Spinal cord (tissue), 10 donors: ENCODE results near the gene GNA15. TPM values are rescaled to one million over a fixed set of nuclear protein-coding genes. Genes with fewer than 3 reads are reported as not detected.

ENCODE experiments used
- DNase-seq, 6 donors: peaks; one replicate each; pipeline versions ENCODE4 v3.0.0 to v3.0.0-alpha.2; 2013 to 2015; ENCODE audit warnings: low spot score in 6 of 6, low read depth in 4 of 6
- H3K27ac ChIP-seq: one replicate; pipeline ENCODE4 v1.5.1; 2013; ENCODE audit warnings: low read depth, low read length, control low read depth
- H3K27me3 ChIP-seq: one replicate; pipeline ENCODE4 v1.6.1; 2013; ENCODE audit warnings: low read length; ENCODE audit not compliant: control insufficient read depth, insufficient read depth
- H3K36me3 ChIP-seq: one replicate; pipeline ENCODE4 v1.6.1; 2013; ENCODE audit warnings: low read length; ENCODE audit not compliant: control insufficient read depth, insufficient read depth
- H3K4me1 ChIP-seq: one replicate; pipeline ENCODE4 v1.6.1; 2013; ENCODE audit warnings: low read length; ENCODE audit not compliant: control insufficient read depth, insufficient read depth
- H3K4me3 ChIP-seq: one replicate; pipeline ENCODE4 v1.5.1; 2013; ENCODE audit warnings: low read depth, low read length, control low read depth
- H3K9me3 ChIP-seq: one replicate; pipeline ENCODE4 v1.6.1; 2013; ENCODE audit warnings: low read length; ENCODE audit not compliant: control insufficient read depth, insufficient read depth
- WGBS: methylation state at CpG from one replicate; pipeline ENCODE4 v1.1.5; 2013; ENCODE audit warnings: missing lambda C conversion rate; ENCODE audit not compliant: insufficient coverage; 5-methylcytosine and 5-hydroxymethylcytosine counted together
- polyA plus RNA-seq, 2 donors: library from polyadenylated mRNA; unstranded; fragments of 120-200 nt; gene quantifications; one replicate each; pipeline ENCODE4 v1.2.1, GENCODE V29; 2013; ENCODE audit not compliant: insufficient read length in 2 of 2
- total RNA-seq, 2 donors: library from RNA; depleted of rRNA in 1 of 2; stranded (reverse); fragments of 120-200 nt in 1 of 2; fragments of >200 nt in 1 of 2; gene quantifications; one replicate each; pipeline versions ENCODE4 v1.2.3 to v1.2.4, GENCODE V29; 2013 to 2014
- donor health status: healthy.

Gene GNA15
- total and polyA plus RNA-seq, 4 donors = 2.1 to 3.6 (median 3.1) TPM

DNA sequence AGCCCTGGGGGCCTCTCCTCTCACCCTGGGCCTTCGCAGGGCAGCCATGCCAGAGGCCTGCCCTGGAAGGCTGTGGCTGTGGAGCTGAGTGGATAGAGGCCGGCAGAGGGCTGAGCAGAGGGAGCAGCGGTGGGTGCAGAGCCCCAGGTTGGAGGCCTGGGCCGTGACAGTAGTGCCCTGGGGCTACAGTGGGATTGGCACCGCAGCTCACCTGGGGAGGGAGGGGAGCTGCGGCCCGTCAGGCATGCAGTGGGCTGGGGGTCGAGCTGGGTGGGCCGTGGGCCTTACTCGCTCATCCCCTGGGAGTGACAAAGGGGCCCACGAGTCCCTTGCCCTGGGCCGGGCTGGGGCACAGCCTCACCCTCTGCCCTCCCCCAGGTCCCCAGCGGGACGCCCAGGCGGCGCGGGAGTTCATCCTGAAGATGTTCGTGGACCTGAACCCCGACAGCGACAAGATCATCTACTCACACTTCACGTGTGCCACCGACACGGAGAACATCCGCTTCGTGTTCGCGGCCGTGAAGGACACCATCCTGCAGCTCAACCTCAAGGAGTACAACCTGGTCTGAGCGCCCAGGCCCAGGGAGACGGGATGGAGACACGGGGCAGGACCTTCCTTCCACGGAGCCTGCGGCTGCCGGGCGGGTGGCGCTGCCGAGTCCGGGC lies 15.1 kb upstream of the GNA15 start:
- Histone ChIP-seq H3K9me3 (no peaks in the 10 kb centered on the region), H3K36me3 (peaks cover 84% of the 10 kb centered on the region), H3K27me3 (no peaks in the 10 kb centered on the region), H3K27ac (no peak overlapping the region), H3K4me1 (no peaks in the 10 kb centered on the region), H3K4me3 (no peak overlapping the region)
- no peak for DNase-seq
- WGBS = 92% methylated on average over 29 of the region's 38 CpGs

DNA sequence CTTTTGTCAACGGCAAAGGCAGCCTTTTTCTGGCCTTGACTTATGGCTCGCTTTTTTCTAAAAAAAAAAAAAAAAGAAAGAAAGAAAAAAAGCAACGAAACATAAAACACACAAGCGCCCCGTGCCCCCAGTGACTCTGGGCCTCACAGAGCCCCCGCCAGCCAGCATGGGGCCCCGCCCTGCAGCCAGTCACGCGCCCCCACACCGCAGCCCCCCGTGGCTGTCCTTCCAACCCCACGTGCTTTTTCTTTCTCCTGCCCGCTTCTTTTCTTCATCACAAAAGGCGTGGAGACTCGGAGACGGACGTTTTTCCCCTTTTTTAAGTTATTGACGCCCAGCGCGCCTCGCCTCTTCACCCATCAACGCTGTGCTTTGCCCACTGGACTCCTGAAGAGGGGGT lies 14.4 kb upstream of the GNA15 start:
- H3K27ac ChIP-seq = no peak overlapping the region
- 17% methylated on average over 2 of the region's 22 CpGs for WGBS
- no peak for DNase-seq
- H3K27me3 ChIP-seq = no peaks in the 10 kb centered on the region
- H3K4me3 ChIP-seq = no peak overlapping the region
- no peaks in the 10 kb centered on the region for H3K4me1 ChIP-seq
- H3K9me3 ChIP-seq = no peaks in the 10 kb centered on the region
- H3K36me3 ChIP-seq = peaks cover 78% of the 10 kb centered on the region

DNA sequence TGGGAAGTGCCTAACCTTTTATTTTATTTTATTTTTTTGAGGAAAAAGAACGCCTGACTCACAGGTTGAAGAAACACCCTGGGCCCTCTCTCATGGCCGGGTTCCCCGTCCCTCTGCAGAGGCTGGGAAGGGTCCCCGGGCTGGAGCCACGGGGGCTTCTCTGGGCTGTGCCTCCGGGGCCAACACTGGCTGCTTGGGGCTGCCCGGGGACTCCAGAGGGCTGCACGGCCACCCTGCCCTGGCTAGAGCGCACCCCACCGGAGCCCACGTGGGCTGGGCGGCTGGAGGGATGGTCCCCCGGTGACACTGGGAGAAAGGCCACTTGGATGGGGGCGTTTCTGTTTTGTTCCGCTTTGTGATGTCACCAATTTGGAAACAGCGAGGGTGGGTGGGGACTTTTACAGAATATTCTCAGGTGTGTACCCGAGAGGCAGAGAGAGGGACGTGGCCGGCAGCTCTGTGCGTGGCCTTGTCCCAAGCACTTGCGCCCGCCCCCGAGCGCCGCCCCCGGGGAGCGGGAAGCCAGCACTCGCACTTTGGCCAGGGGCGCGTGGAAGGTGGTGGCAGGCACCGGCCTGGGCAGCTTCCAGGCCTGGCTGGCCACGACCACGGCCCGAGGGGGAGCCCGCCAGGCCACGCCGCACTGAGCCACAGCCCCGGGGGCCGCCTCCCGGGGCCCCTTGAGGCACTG lies 13.9 kb upstream of the GNA15 start:
- peaks cover 72% of the 10 kb centered on the region for H3K36me3 ChIP-seq
- 89% methylated on average over 37 of the region's 40 CpGs for WGBS

GRCh38 chr19:3122512-3122870 lies 13.3 kb upstream of the GNA15 start:
- Histone ChIP-seq H3K27ac (no peak overlapping the region), H3K4me1 (no peaks in the 10 kb centered on the region), H3K36me3 (peaks cover 67% of the 10 kb centered on the region), H3K9me3 (no peaks in the 10 kb centered on the region), H3K27me3 (no peaks in the 10 kb centered on the region), H3K4me3 (no peak overlapping the region)
- DNase-seq = no peak
- WGBS = 90% methylated on average over 13 of the region's 22 CpGs

More for the DNA sequence above, 13.9 kb upstream of the GNA15 start:
- DNase-seq = no peak
- Histone ChIP-seq H3K4me3 (no peak overlapping the region), H3K9me3 (no peaks in the 10 kb centered on the region), H3K4me1 (no peaks in the 10 kb centered on the region), H3K27me3 (no peaks in the 10 kb centered on the region), H3K27ac (no peak overlapping the region)

DNA sequence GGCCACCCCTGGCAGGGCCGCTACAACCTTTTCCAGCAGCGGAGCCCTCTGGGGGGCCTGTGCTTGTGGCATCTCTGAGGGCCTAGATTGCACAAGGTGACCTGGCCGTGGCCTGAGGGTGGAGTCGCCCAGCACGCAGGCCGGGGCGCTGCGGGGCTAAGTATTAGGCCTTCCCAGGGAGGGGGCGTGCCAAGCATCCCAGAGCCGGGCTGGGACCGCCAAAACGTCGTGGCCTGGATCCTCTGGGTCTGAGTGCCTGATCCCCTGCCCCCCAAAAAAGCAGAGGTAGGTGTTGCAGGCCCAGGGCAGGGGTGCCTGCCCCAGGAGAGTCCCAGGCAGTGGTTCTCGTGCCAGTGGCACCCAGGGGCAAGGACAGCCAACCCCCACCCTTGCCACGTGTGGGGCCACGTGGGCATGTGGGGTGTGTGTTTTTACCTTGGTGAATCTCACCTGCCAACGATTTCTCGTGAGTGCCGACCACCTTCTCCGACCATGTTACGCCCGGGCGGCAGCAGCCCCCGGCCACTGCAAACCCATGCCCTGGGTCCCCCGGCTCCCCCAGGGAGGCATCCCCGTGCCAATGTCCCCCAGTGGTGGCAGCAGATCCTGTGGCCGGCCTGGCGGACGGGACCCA lies 12.6 kb upstream of the GNA15 start:
- Histone ChIP-seq H3K27me3 (no peaks in the 10 kb centered on the region), H3K9me3 (no peaks in the 10 kb centered on the region), H3K4me1 (no peaks in the 10 kb centered on the region), H3K36me3 (peaks cover 60% of the 10 kb centered on the region), H3K4me3 (no peak overlapping the region), H3K27ac (no peak overlapping the region)
- 91% methylated on average over 23 of the region's 29 CpGs for WGBS
- DNase-seq = no peak

- no peaks in the 10 kb centered on the region for H3K4me1 ChIP-seq
- H3K4me3 ChIP-seq = no peak overlapping the region
- 59% methylated on average over 4 of the region's 8 CpGs for WGBS
- peaks cover 52% of the 10 kb centered on the region for H3K36me3 ChIP-seq
- no peak overlapping the region for H3K27ac ChIP-seq
- no peaks in the 10 kb centered on the region for H3K9me3 ChIP-seq
- DNase-seq = no peak
- no peaks in the 10 kb centered on the region for H3K27me3 ChIP-seq
Measured at GRCh38 chr19:3123956-3124355, 11.9 kb upstream of the GNA15 start.

DNA sequence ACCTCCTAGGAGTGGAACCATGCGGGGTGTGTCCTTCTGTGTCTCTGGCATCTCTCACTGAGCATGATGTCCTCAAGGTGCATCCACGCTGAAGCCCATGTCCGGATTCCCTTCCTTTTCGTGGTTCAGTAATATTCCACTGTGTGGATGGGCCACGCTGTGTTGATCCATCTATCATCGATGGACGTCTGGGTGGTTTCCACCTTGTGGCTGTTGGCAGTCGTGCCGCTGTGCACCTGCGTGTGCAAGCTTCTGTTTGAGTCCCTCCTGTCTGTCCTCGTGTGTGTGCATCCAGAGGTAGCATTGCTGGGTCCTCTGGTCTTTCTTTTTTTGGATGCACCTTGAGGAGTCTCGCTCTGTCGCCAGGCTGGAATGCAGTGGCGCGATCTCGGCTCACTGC lies 11.2 kb upstream of the GNA15 start:
- WGBS = 86% methylated on average over 11 of the region's 16 CpGs
- Histone ChIP-seq H3K4me1 (no peaks in the 10 kb centered on the region), H3K9me3 (no peaks in the 10 kb centered on the region), H3K4me3 (no peak overlapping the region), H3K36me3 (peaks cover 45% of the 10 kb centered on the region), H3K27ac (no peak overlapping the region), H3K27me3 (no peaks in the 10 kb centered on the region)
- no peak for DNase-seq

- no peak overlapping the region for H3K4me3 ChIP-seq
- 18% methylated on average over 13 of the region's 14 CpGs for WGBS
- no peaks in the 10 kb centered on the region for H3K4me1 ChIP-seq
- no peak overlapping the region for H3K27ac ChIP-seq
- peak in 2 of 6 donors; percentile 8 to 21 for DNase-seq
- no peaks in the 10 kb centered on the region for H3K27me3 ChIP-seq
- peaks cover 34% of the 10 kb centered on the region for H3K36me3 ChIP-seq
- H3K9me3 ChIP-seq = no peaks in the 10 kb centered on the region
Measured at GRCh38 chr19:3125900-3126524, 9.8 kb upstream of the GNA15 start.

DNA sequence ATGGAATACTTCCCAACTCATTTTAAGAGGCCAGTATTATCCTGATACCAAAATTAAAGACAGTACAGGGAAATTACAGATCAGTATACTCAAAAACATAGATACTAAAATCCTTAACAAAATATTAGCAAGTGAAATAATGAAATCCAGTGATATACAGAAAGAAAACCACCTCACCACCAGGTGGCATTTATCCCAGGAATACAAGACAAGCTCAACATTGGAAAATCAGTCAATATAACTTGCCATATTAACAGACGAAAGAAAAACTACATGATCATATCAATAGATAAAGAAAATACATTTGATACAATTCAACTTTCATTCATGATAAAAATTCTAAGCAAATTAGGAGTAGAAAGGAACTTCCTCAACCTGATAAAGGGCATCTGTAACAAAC lies 6.7 kb upstream of the GNA15 start:
- no peaks in the 10 kb centered on the region for H3K27me3 ChIP-seq
- H3K4me1 ChIP-seq = peaks cover 10% of the 10 kb centered on the region
- peak in 1 of 6 donors; percentile 13 for DNase-seq
- no peaks in the 10 kb centered on the region for H3K9me3 ChIP-seq
- no peak overlapping the region for H3K4me3 ChIP-seq
- peaks cover 3% of the 10 kb centered on the region for H3K36me3 ChIP-seq
- no CpG with 5 or more reads among the region's 1 CpG for WGBS
- no peak overlapping the region for H3K27ac ChIP-seq
